Liver (tissue), 9 donors: ENCODE data around the gene NKX2-3. TPM values are rescaled to one million over a fixed set of nuclear protein-coding genes. Genes with fewer than 3 reads are reported as not detected.

Experiments used
- DNase-seq: peaks from one replicate; pipeline ENCODE4 v3.0.0-alpha.2; 2017; ENCODE audit warnings: low spot score
- H3K27ac ChIP-seq, 2 donors: one replicate each; pipeline ENCODE4 v1.7.0; 2013; ENCODE audit warnings: inconsistent platforms in 2 of 2, low read length in 2 of 2, control low read depth in 1 of 2, low read depth in 1 of 2, mild to moderate bottlenecking in 1 of 2
- H3K27me3 ChIP-seq, 4 donors: one replicate each; pipeline versions ENCODE4 v1.6.1 to v1.7.0; 2013; ENCODE audit warnings: low read length in 3 of 4, inconsistent platforms in 1 of 4, mild to moderate bottlenecking in 1 of 4, moderate library complexity in 1 of 4; ENCODE audit not compliant: control insufficient read depth in 4 of 4, insufficient read depth in 4 of 4
- H3K36me3 ChIP-seq, 4 donors: one replicate each; pipeline versions ENCODE4 v1.6.1 to v1.7.0; 2013; ENCODE audit warnings: low read length in 3 of 4, mild to moderate bottlenecking in 3 of 4, low read depth in 1 of 4, moderate library complexity in 1 of 4; ENCODE audit not compliant: control insufficient read depth in 4 of 4, insufficient read depth in 3 of 4
- H3K4me1 ChIP-seq, 4 donors: one replicate each; pipeline versions ENCODE4 v1.6.1 to v1.7.0; 2013; ENCODE audit warnings: low read length in 3 of 4, mild to moderate bottlenecking in 3 of 4, moderate library complexity in 1 of 4; ENCODE audit not compliant: control insufficient read depth in 4 of 4, insufficient read depth in 4 of 4
- H3K4me3 ChIP-seq, 3 donors: one replicate each; pipeline versions ENCODE4 v1.6.1 to v1.7.0; 2013; ENCODE audit warnings: low read length in 3 of 3, control low read depth in 1 of 3, low read depth in 1 of 3, mild to moderate bottlenecking in 1 of 3
- H3K9ac ChIP-seq, 2 donors: one replicate each; pipeline ENCODE4 v1.7.0; 2013; ENCODE audit warnings: low read length in 2 of 2, mild to moderate bottlenecking in 2 of 2, moderate library complexity in 2 of 2, control low read depth in 1 of 2, low read depth in 1 of 2
- H3K9me3 ChIP-seq, 4 donors: one replicate each; pipeline versions ENCODE4 v1.6.1 to v1.7.0; 2013; ENCODE audit warnings: low read length in 3 of 4; ENCODE audit not compliant: control insufficient read depth in 4 of 4
- ATF3 ChIP-seq: IDR thresholded peaks from 2 replicates; pipeline ENCODE4 v1.6.1; 2016; ENCODE audit warnings: antibody characterized with exemption
- EGR1 ChIP-seq, 2 donors: IDR thresholded peaks; 2 replicates each; pipeline ENCODE4 v1.6.1; 2016 to 2018; ENCODE audit warnings: antibody characterized with exemption in 2 of 2, low read depth in 2 of 2
- FOXA1 ChIP-seq: IDR thresholded peaks from 2 replicates; pipeline ENCODE4 v1.6.1; 2016; ENCODE audit warnings: antibody characterized with exemption
- FOXA2 ChIP-seq: IDR thresholded peaks from 2 replicates; pipeline ENCODE4 v1.6.1; 2016; ENCODE audit warnings: antibody characterized with exemption
- GABPA ChIP-seq, 2 donors: IDR thresholded peaks in 1 of 2; conservative IDR thresholded peaks in 1 of 2; 2 replicates each; pipeline ENCODE4 v1.6.1; 2016; ENCODE audit warnings: antibody characterized with exemption in 2 of 2, mild to moderate bottlenecking in 1 of 2, moderate library complexity in 1 of 2
- HNF4A ChIP-seq, 2 donors: conservative IDR thresholded peaks; 2 replicates each; pipeline ENCODE4 v1.6.1; 2016; ENCODE audit warnings: antibody characterized with exemption in 2 of 2, mild to moderate bottlenecking in 2 of 2
- JUND ChIP-seq, 2 donors: IDR thresholded peaks; 2 replicates each; pipeline ENCODE4 v1.6.1; 2016; ENCODE audit warnings: antibody characterized with exemption in 2 of 2
- MAX ChIP-seq: IDR thresholded peaks from 2 replicates; pipeline ENCODE4 v1.6.1; 2016; ENCODE audit warnings: antibody characterized with exemption
- RAD21 ChIP-seq, 2 donors: IDR thresholded peaks; 2 replicates each; pipeline ENCODE4 v1.6.1; 2016; ENCODE audit warnings: antibody characterized with exemption in 2 of 2, mild to moderate bottlenecking in 2 of 2
- RXRA ChIP-seq, 2 donors: IDR thresholded peaks; 2 replicates each; pipeline ENCODE4 v1.6.1; 2017 to 2018; ENCODE audit warnings: antibody characterized with exemption in 2 of 2, mild to moderate bottlenecking in 1 of 2
- SP1 ChIP-seq: IDR thresholded peaks from 2 replicates; pipeline ENCODE4 v1.6.1; 2018; ENCODE audit warnings: antibody characterized with exemption, mild to moderate bottlenecking
- TAF1 ChIP-seq: conservative IDR thresholded peaks from 2 replicates; pipeline ENCODE4 v1.6.1; 2016; ENCODE audit warnings: antibody characterized with exemption, mild to moderate bottlenecking
- YY1 ChIP-seq: IDR thresholded peaks from 2 replicates; pipeline ENCODE4 v1.6.1; 2016; ENCODE audit warnings: antibody characterized with exemption, mild to moderate bottlenecking
- WGBS: extraction: QIAGEN DNeasy Blood & Tissue Kit; methylation state at CpG from one replicate; pipeline ENCODE4 v1.1.7; 2013; 5-methylcytosine and 5-hydroxymethylcytosine counted together
- polyA plus RNA-seq, 2 donors: library from polyadenylated mRNA; stranded (reverse) in 1 of 2; unstranded in 1 of 2; fragments of 200-250 nt in 1 of 2; fragments of >200 nt in 1 of 2; fragmentation: Nextera tagmentation in 1 of 2; extraction: Ambion mirVana in 1 of 2; gene quantifications; one replicate each; pipeline versions ENCODE4 v1.2.1 to v1.2.3, GENCODE V29; 2013 to 2015
- total RNA-seq, 2 donors: library from RNA; depleted of rRNA; stranded (reverse); fragments of >200 nt; gene quantifications; one replicate each; pipeline ENCODE4 v1.2.3, GENCODE V29; 2014
- TF ChIP-seq, protein P1 (sequence below): fragments of 150-350 bp; IDR thresholded peaks from 2 replicates; pipeline ENCODE4 v1.5.1; 2017; ENCODE audit warnings: improper control_type of control experiment, low read depth, low read length; ENCODE audit not compliant: missing input control
- donor health status: healthy.
- donor health status: healthy.
- donor health status: healthy.
- donor health status: healthy.
- donor health status: healthy.

The NKX2-3 gene
- total and polyA plus RNA-seq, 4 donors: 0.06 to 0.09 TPM; not detected in 2

GRCh38 chr10:99573790-99574189, 41.0 kb downstream of the NKX2-3 start:
- H3K27ac ChIP-seq: no peak overlapping the region
- no peaks in the 10 kb centered on the region for H3K36me3 ChIP-seq
- WGBS: 75% methylated on average over 5 of the region's 5 CpGs
- H3K4me3 ChIP-seq: no peak overlapping the region
- H3K4me1 ChIP-seq: no peaks in the 10 kb centered on the region
- no peak overlapping the region for H3K9ac ChIP-seq
- no peak for DNase-seq
- TF ChIP-seq EGR1 (IDR thresholded peaks at IDR 0.05; ENCODE audit: low read depth in 2 of 2): no peak
- no peak for TF ChIP-seq RAD21 (IDR thresholded peaks at IDR 0.05)
- no peak for TF ChIP-seq HNF4A (conservative IDR thresholded peaks at IDR 0.05)
- TF ChIP-seq ATF3: no peak
- TF ChIP-seq JUND (IDR thresholded peaks at IDR 0.05): no peak
- TF ChIP-seq MAX: no peak
- no peak for TF ChIP-seq TAF1
- no peak for TF ChIP-seq RXRA (IDR thresholded peaks at IDR 0.05)
- no peak for TF ChIP-seq GABPA (IDR thresholded peaks at IDR 0.05 in 1 of 2, conservative IDR thresholded peaks at IDR 0.05 in 1 of 2)
- TF ChIP-seq YY1: no peak
- TF ChIP-seq FOXA1: no peak
- no peaks in the 10 kb centered on the region for H3K27me3 ChIP-seq
- H3K9me3 ChIP-seq: no peaks in the 10 kb centered on the region

DNA sequence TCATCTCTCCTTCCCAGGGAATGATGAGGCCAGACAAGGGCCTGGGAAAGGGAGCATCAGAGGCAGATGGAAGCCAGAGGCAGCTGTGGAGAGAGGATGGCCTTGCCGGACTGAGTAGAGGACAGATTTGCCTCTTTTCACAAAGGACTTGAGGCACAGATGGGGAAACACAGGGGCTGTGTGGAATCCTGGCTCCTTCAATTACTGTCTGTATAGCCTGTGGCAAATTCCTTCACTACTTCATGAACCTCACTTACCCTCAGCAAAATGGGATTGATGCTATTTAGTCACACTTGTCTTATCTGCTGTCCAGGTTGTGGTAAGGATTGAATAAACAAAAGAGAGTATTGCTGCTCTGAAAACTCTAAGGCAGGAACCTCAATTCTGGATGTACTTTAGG, 47.2 kb downstream of the NKX2-3 start:
- 82% methylated on average over 1 of the region's 1 CpG for WGBS
- no peak overlapping the region for H3K27ac ChIP-seq

More for the DNA sequence above, 47.2 kb downstream of the NKX2-3 start:
- DNase-seq: no peak
- TF ChIP-seq ATF3 (no peak), JUND (IDR thresholded peaks at IDR 0.05) (no peak), HNF4A (conservative IDR thresholded peaks at IDR 0.05) (no peak), SP1 (no peak), GABPA (IDR thresholded peaks at IDR 0.05 in 1 of 2, conservative IDR thresholded peaks at IDR 0.05 in 1 of 2) (no peak), FOXA2 (no peak), MAX (no peak)
- TF ChIP-seq, protein P1, sequence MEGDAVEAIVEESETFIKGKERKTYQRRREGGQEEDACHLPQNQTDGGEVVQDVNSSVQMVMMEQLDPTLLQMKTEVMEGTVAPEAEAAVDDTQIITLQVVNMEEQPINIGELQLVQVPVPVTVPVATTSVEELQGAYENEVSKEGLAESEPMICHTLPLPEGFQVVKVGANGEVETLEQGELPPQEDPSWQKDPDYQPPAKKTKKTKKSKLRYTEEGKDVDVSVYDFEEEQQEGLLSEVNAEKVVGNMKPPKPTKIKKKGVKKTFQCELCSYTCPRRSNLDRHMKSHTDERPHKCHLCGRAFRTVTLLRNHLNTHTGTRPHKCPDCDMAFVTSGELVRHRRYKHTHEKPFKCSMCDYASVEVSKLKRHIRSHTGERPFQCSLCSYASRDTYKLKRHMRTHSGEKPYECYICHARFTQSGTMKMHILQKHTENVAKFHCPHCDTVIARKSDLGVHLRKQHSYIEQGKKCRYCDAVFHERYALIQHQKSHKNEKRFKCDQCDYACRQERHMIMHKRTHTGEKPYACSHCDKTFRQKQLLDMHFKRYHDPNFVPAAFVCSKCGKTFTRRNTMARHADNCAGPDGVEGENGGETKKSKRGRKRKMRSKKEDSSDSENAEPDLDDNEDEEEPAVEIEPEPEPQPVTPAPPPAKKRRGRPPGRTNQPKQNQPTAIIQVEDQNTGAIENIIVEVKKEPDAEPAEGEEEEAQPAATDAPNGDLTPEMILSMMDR: no peak
- H3K9ac ChIP-seq: no peak overlapping the region
- H3K9me3 ChIP-seq: no peaks in the 10 kb centered on the region
- H3K4me3 ChIP-seq: no peak overlapping the region
- no peaks in the 10 kb centered on the region for H3K36me3 ChIP-seq
- H3K4me1 ChIP-seq: no peaks in the 10 kb centered on the region
- no peaks in the 10 kb centered on the region for H3K27me3 ChIP-seq
